ENCODE results near the gene ADIPOR1. TPM values are rescaled to one million over a fixed set of nuclear protein-coding genes. Genes with fewer than 3 reads are reported as not detected.
A peak's percentile ranks its signal among the peaks of the same experiment; 100 is the strongest.

Gene ADIPOR1
- total RNA-seq, 1 experiment from 2014 or later = 121 TPM

DNA sequence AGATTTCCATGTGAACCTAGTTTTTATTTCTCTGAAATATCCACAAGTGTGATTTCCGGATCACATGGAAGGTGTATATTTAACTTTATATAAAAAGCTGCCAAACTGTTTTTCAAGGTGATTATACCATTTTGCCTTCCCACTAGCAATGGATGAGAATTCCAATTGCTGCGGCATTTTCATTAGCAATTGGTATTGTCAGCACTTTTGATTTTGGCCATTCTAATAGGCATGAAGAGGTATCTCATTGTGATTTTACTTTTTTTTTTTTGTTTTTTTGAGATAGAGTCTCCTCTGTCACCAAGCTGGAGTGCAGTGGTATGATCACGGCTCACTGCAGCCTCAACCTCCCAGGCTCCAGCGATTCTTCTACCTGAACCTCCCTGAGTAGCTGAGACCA, 13.9 kb upstream of the ADIPOR1 start:
- no peak for DNase-seq (ENCODE audit: low spot score)

DNA sequence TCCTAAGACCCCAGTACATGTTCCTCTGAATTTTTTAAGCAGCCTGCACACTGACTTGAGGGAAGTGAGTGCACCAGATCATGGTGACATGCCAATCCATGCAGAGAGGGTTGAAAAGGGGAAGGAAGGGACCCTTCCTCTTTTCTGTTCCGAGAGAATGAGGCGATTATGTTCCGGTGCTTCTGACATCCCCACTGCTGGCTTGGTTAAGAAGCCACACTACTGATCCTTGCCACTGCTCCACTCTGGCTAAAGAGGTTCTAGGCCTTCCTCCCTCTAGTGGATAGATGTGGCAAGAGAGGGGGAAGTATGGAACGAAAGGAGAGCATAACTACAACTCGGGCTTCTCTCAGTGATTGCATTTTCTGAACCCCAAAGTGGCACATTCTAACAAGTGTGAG, 10.8 kb upstream of the ADIPOR1 start:
- peak; percentile 49 for DNase-seq (ENCODE audit: low spot score)

DNA sequence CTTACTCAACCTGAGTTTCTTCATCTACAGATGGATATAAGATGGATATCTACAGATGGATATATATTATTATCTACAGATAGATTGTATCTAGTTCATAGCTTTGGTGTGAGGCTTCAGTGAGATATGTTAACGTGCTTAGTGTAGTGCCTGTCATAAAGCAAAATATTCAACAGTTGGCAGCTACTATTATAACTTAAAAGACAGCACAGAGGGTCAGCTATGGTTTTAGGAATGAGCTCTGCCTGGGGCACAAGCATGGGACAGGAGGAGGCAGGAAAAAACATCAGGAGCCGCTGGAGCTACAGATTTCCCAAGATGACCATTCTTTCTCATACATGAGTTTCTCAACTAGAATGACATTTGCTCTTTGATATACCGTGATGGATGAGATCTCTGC, 10.2 kb upstream of the ADIPOR1 start:
- no peak for DNase-seq (ENCODE audit: low spot score)

DNA sequence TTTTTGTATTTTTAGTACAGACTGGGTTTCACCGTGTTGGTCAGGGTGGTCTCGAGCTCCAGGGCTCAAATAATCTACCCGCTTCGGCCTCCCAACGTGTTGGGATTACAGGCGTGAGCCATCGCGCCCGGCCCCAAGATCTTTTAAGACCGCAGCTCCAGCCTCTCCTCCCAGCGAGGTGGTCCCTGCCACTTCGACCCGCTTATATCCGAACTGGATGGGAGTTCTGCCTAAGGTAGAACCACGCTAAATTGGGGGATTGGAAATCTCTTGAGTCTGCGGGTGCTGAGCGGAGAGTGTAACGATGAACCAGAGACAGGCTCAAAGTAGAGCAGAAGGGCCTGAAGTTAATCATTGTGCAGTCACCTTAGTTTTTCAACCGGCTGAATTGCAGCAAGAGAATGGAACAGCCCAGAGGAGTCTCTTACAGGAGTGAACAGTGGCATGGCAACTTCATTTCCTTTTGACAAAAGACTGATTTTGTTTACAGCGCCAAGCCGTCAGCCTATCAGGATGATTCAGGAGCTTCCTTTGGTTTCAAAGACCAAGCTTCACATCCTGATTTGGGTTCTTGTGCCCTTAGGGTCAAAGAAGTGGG, 9.7 kb upstream of the ADIPOR1 start:
- DNase-seq (ENCODE audit: low spot score) = no peak

DNA sequence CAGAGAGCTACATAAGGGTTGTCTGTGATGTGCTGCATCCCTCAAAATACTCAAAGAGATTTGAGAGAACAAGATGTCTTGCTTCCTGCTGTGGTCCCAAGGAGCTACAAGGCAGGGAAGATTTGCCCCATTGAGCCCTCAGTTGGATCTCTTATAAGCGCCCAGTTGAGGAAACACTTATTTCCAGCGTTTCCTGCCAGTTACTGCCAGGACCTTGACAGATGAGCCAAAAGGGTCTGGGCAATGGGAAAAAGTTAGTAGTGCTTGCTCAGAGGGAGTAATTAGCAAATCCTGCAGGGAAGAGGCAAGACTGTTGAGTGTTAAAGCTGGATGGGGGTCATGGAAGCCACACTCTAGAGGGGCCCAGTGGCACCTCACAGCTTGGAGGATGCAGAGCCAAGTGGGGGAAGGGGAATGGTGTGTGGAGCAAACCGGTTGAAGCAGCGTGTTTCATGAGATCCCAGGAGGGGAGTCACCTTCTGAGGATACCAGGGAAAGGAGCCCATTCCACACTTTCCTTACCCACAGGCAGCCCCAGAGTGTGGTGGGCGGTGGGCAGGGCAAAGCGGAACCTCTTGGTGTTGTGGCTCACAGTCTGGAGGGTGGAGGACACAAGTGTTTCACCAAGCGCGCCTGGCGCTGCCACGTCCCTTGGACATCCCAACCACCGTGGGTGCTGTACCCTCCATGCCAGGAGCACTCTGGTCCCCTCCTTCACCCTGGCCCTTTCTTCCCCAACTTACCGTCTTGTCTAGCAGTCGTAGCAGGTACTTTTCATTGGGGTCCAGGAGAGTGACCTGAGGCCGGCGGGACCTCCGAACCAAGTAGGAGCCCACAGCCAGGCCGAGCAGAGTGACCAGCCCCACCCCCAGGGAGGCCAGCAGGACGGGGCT, 8.1 kb upstream of the ADIPOR1 start:
- DNase-seq (ENCODE audit: low spot score) = peak; percentile 13

DNA sequence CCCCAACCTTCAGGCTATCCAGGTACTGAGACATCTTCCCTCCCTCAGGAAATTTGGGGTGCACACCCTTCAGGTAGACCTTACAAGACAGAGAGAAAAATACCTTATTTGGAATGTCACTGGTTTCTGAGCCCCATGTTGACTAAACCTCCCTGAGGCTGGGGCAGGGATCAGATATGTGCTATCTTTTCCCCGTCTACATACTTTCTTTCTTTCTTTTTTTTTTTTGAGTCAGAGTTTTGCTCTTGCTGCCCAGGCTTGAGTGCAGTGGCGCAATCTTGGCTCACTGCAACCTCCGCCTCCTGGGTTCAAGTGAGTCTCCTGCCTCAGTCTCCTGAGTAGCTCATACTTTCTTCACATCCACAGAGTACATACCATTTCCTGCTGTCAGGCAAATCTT, 7.3 kb upstream of the ADIPOR1 start:
- no peak for DNase-seq (ENCODE audit: low spot score)

DNA sequence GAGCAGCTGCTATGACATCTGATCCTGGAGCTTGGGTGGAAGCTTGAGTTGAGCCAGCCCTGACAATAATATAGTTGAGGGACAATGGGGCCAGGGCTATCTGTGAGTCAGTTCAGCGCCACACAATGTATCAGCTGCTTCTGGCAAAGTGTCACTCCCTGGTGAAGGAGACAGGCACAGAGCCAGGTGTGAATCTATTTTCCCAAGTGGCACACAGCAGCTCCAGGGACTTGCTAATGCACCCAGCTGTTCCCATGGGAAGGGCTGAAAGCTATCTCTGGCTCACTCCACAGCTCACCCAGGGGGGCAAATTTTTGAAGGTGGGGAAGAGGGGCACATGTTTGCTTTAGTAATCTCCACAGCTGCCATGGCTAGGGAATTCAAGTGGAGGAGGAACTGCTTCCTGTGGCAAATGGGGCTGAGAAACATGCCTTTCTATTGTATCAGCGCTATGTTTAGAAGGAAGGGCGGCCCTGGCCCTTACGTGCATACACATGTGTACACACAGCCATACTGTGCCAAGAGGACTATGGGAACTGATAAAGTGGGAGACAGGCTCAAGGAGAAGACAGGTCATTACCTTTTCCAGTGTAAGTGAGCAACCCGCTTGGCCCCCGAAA, 6.8 kb upstream of the ADIPOR1 start:
- no peak for DNase-seq (ENCODE audit: low spot score)

DNA sequence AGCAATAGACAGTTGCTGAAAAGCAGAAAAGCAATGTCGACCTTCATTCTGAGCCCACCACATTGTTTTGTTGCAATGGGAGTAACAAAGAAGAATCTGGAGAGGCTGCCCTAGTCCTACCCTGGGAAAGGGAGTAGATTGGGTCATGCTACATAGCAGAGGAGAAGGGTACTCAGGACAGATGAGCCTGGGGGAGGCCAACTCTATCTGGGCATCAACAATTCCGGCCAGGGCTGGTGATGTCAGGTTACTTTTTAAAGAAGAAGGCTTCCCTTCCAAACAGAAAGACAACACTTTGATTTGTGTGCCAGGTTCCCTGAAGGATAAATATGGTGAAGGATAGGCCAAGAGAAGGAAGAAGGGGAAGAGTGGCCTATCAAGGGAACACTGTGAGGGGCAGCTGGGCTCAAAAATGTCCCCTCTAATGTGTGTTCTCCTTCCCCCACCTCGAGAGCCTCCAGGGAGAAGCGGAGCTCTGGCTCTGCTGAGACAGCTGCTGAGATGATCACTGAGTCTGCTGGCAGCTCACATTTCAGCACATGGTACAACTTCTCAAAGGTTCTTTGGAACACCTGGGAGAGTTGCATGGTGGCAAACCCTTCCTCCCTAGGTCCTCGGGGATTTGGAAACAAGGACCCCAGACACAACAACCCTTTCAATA, 3.2 kb upstream of the ADIPOR1 start:
- no peak for DNase-seq (ENCODE audit: low spot score)

DNA sequence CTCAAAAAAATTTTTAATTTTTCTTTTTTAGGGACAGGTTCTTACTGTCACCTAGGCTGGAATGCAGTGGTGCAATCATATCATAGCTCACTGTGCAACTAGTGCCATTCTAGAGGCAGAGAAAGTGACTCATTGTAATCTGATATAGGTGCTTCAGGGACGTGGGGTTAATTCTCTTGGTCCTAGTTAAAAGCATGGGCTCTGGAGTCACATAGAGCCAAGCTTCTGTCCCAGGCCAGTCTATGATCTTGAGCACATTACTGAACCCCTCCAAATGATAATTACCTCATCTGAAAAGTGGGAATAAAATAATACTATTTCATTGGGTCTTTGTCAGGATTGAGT, 1.1 kb upstream of the ADIPOR1 start:
- peak; percentile 40 for DNase-seq (ENCODE audit: low spot score)

DNA sequence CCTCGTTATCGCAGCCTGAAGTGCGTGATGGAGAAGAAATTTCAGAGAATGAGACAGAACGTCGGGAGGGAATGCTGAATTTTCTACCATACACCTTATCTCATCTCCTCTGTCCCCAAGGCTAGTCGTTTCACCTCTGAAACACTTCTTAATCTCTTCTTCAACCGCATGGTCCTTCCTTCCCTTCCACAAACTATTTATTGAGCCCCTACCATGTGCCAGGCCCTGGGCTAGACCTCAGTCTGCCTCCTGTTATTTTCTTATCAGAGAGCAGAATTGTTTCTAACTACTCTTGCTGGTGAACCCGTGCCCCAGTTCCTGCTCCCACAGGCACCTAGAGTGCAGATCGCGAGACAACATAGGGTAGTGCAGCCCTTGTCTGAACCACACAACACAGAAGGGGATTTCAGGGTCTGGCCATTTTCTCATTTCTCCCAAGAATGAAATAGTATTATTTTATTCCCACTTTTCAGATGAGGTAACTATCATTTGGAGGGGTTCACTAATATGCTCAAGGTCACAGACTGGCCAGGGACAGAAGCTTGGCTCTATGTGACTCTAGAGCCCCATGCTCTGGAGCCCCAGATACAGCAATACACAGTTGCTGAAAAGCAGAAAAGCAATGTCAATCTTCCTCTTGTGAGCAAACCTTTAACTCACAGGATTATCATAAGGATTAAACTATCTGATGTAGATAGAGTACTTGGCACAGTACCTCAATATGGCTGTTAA, 598 bp upstream of the ADIPOR1 start:
- DNase-seq (ENCODE audit: low spot score) = no peak

DNA sequence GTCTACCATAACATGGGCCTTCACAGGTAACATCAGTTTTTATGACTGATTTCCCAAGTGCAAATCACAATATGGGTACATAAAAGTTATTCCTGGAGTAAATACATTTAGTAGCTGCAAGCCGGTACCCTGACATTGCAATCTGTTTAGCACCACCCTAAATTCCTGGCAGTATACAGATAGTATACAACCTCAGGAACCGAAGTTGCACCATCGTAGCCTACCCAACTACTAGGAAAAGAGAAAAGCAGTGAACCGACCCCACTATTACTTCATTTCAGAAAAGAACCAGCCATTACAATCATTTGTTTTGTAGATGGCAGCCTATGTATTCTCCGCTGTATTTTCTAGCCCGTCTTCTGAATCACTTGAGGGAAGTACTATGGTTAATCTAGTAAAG, 1.1 kb downstream of the ADIPOR1 start:
- no peak for DNase-seq (ENCODE audit: low spot score)

DNA sequence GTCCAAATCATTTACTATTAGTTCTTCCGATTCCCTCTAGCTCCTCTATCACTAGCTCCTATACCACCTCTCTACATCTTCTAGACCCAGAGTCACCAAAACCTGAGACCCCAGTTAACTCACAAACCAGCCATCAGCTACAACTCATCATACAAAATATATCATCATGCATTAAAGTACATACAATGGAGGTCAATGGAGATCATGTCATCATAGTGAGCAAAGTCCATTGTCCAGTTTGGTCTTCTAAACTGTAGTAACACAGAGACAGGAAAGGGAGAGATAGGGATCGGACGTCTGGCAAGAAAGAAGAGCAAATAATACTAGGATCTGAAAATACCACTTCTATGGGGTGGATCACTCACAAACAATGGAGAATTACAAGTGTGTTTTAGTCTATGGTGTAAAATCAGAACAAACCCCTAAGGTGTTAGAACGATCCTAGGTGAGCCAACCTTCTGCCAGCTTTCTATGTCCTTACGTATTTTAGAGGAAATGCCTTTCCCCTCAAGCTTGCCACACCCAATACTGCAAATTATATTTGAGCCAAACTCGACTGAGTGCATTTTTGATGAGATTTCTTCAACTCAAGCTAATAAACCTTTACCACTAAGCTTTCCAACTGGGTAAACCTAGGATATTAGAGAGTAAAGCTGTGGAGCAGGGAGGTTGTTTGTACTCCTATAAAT, 3.9 kb downstream of the ADIPOR1 start:
- no peak for DNase-seq (ENCODE audit: low spot score)

DNA sequence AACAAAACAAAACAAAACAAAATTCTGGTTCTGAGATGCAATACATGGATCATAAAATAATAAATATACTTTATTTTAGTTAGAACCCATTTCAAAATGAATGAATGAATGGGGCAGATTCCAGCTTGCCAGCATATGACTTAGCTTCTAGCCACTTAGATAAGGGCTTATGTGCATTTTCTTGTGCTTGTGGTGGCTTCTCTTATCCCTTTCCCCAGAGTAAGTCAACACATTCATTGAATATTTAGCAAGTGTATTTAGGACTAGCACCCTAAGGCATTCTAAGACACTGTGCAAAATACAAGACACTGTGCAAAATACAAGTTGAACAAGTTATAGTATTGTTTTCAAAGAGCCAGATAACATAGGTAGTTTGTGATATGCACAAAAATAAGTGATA, 4.7 kb downstream of the ADIPOR1 start:
- DNase-seq (ENCODE audit: low spot score) = no peak

DNA sequence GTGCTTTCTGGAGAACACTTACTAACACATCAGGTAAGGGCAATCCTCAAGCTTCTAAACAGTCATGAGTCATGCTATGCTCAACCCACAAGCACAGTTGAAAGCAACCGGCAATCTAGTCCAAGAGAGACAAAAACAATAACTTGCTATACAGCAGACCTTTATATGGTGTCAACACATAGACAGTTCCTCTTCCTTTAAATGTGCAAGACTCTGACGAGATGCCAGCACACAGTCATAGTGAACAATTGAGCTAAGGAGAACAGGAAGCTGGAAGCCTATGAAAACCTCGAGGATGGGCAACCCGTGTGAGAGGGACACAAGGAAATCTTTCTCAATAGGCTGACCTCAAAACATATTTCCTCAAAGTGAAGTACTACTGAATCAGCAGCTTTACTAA, 5.3 kb downstream of the ADIPOR1 start:
- no peak for DNase-seq (ENCODE audit: low spot score)

DNA sequence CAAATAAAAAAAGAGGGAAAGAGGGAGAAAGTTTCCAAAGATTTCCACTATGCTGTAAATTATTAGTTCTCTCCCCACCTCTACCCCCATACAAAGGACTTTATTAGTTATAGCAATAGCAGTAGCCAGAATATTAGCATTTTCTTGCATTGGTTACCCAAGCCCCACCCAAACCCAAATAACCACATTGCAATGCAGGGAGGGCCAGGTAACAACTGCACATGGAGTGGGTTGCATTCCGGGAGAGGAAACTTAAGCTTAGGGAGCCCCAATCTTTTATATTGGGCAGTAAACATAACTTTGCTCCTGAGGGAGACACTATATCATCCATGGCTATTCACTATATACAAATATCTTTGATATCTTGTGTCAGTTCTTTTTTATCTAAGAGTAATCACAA, 6.0 kb downstream of the ADIPOR1 start:
- no peak for DNase-seq (ENCODE audit: low spot score)

DNA sequence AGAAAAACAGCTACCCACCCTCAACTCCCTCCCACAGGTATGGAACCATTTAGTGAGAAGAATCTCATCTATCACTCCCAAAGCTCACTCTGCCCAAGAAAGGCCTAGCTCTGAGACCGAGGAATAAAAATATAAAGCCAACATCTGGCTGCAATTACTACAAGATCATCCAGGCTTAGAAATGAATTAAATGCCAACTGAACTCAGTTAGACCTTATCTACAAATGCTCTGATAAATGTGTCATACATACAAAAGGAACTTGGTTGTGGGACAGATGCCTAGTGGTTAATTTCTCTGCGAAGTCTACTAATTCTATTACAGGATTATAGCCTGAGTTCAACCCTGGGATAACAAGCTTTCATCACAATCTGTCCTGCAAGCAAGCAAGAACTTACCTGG, 6.7 kb downstream of the ADIPOR1 start:
- no peak for DNase-seq (ENCODE audit: low spot score)

DNA sequence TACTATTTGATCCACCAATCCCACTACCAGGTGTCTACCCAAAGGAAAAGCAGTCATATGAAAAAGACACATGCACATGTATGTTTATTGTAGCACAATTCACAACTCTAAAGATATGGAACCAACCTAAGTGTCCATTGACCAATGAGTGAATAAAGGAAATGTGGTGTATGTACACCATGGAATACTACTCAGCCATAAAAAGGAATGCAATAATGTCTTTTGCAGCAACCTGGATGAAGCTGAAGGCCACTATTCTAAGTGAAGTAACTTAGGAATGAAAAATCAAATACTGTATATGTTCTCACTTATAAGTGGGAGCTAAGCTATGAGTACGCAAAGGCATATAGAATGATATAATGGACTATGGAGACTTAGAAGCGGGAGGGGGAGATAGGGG, 12.6 kb downstream of the ADIPOR1 start:
- DNase-seq (ENCODE audit: low spot score) = no peak

DNA sequence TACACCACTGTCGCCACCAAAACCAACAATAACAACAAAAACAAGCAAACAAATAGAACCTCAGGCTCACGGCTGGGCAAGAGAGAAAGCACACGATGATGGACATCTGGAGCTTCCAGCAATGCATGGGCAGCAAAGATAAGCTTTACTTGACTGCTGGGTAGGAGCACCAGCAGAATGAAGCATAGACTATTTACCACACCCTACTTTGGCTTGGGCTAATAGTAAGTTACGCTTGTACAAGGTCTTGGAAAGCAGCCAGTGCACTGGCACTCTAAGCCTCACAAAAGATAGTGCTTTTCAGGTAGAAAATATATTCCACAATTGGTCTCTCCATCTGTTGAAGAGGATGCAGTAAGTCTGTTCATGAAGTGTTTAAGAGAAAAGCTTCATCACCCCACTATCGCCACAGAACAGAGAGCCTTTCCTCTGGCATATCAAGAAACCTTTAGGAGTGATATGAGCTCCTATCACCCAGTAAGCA, 13.6 kb downstream of the ADIPOR1 start:
- no peak for DNase-seq (ENCODE audit: low spot score)

DNA sequence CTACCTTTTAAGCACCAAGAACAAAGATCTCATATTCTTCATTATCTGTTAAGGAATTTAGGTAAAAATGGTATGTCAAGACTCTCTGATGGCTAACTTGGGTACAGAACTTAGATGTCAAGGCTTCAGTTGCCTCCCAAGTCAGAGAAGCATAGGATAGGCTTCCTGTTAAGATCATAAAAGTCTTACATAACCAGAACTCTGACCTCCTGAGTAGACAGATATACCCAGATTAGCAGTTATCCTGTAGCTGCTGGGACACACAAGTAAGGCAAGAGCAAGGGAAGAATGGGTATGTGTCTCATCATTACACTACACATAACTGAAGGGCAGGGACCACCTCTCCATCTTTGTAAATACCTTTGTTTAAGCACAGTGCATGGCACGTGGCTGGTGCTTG, 15.7 kb downstream of the ADIPOR1 start:
- no peak for DNase-seq (ENCODE audit: low spot score)

DNA sequence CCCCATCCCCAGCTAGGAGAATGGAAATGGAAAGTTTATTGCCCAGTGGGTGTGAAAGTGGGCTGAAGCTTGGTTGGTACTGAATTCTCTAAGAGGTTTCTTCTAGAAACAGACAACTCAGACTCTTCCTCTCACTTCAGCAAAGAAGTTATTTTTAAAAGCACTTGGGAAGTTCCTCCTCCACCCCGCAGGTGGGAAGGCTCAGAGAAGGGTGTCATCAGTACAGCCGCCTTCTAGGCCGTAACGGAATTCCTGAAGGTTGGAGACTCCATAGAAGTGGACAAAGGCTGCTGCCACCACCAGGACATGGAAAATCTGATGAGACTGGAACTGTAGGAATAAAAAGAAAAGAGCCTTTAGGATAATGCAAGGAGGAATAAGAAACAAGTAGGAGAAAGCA, 16.7 kb downstream of the ADIPOR1 start:
- no peak for DNase-seq (ENCODE audit: low spot score)

DNA sequence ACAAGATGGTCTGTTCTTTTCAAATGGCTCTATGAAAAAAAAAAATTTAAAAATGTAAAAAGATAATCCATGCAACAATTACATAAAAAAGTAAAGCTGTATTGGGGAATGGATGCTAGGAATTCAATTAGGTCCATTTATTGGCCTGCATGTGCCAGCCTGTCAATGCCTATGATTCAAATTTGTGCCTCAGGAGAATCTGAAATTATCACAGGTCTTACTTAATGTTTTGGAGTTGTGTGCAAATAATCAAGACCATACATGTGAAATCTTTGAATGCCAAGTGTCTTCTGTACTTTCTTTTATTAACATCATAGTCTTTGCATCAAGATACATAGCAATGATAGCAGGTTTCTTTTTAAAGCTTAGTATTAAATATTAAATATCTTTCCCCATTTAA, 17.6 kb downstream of the ADIPOR1 start:
- no peak for DNase-seq (ENCODE audit: low spot score)

Measured in A172 (cell line).